OCI-LY1 (cell line): Measurements from ENCODE around the gene ENTPD6.

Source experiments
- EZH2 ChIP-seq: fragments of 200-600 bp; sonication (generic), shearing (Covaris generic); IDR thresholded peaks from 2 replicates; pipeline ENCODE4 v1.8.0; 2017; ENCODE audit warnings: borderline replicate concordance, mixed run types, mild to moderate bottlenecking, antibody characterized with exemption, low read length, moderate library complexity, mixed read lengths
- TF ChIP-seq, protein P1 (sequence below): fragments of 200-600 bp; sonication (generic), shearing (Covaris generic); IDR thresholded peaks from 2 replicates; pipeline ENCODE4 v1.5.1; 2017; ENCODE audit warnings: mild to moderate bottlenecking, antibody characterized with exemption, low read length, moderate library complexity, mixed read lengths

- TF ChIP-seq, protein P1, sequence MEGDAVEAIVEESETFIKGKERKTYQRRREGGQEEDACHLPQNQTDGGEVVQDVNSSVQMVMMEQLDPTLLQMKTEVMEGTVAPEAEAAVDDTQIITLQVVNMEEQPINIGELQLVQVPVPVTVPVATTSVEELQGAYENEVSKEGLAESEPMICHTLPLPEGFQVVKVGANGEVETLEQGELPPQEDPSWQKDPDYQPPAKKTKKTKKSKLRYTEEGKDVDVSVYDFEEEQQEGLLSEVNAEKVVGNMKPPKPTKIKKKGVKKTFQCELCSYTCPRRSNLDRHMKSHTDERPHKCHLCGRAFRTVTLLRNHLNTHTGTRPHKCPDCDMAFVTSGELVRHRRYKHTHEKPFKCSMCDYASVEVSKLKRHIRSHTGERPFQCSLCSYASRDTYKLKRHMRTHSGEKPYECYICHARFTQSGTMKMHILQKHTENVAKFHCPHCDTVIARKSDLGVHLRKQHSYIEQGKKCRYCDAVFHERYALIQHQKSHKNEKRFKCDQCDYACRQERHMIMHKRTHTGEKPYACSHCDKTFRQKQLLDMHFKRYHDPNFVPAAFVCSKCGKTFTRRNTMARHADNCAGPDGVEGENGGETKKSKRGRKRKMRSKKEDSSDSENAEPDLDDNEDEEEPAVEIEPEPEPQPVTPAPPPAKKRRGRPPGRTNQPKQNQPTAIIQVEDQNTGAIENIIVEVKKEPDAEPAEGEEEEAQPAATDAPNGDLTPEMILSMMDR = no peak
- no peak for TF ChIP-seq EZH2
Observed at GRCh38 chr20:25177890-25178321, 17.6 kb upstream of the ENTPD6 start.
